ENCODE data around the gene TMEM179. TPM values are rescaled to one million over a fixed set of nuclear protein-coding genes. Genes with fewer than 3 reads are reported as not detected.

TMEM179 gene
- total RNA-seq, 4 donors from 2014 or later = not detected

- no peak for TF ChIP-seq CTCF (IDR thresholded peaks at IDR 0.05; ENCODE audit: low read depth)
These were observed 22.6 kb downstream of the TMEM179 start for GRCh38 chr14:104582005-104582404.

GRCh38 chr14:104581521-104581920 lies 23.1 kb downstream of the TMEM179 start:
- TF ChIP-seq CTCF (IDR thresholded peaks at IDR 0.05; ENCODE audit: low read depth) = no peak

GRCh38 chr14:104580961-104581360 lies 23.6 kb downstream of the TMEM179 start:
- TF ChIP-seq CTCF (IDR thresholded peaks at IDR 0.05; ENCODE audit: low read depth) = no peak

- no peak for TF ChIP-seq CTCF (IDR thresholded peaks at IDR 0.05; ENCODE audit: low read depth)
These were observed 25.1 kb downstream of the TMEM179 start, which contains the start of gene C14orf180 for GRCh38 chr14:104579507-104579906. C14orf180 (plus strand) TSS chr14:104579764; CDS start chr14:104586431, 6,667 bp downstream.

- no peak for TF ChIP-seq CTCF (IDR thresholded peaks at IDR 0.05; ENCODE audit: low read depth)
These were observed 26.3 kb downstream of the TMEM179 start for GRCh38 chr14:104578321-104578720.

GRCh38 chr14:104577847-104578301 lies 26.7 kb downstream of the TMEM179 start:
- TF ChIP-seq CTCF (IDR thresholded peaks at IDR 0.05; ENCODE audit: low read depth) = no peak

GRCh38 chr14:104577426-104577825 lies 27.1 kb downstream of the TMEM179 start:
- TF ChIP-seq CTCF (IDR thresholded peaks at IDR 0.05; ENCODE audit: low read depth) = no peak
